CD4-positive, alpha-beta T cell treated with Interferon alpha-2 for 1 hour (primary cell): Measurements from ENCODE around the gene PRSS1.
A peak's percentile ranks its signal among the peaks of the same experiment; 100 is the strongest.
"Not testable (repeated sequence)": the region's sequence is repeated elsewhere in the genome, so short reads cannot be mapped to it uniquely, and the experiment has no call there.

Source experiments
- DNase-seq, 2 donors: peaks; one replicate each; pipeline ENCODE4 v3.0.0-alpha.2; 2020 to 2022

PRSS1 gene

GRCh38 chr7:142773937-142774744 is 24.9 kb downstream of the PRSS1 start:
- no peak for DNase-seq

GRCh38 chr7:142774826-142775225 is 25.6 kb downstream of the PRSS1 start:
- DNase-seq, result no peak

GRCh38 chr7:142775351-142776115 is 26.3 kb downstream of the PRSS1 start:
- DNase-seq, result not testable (repeated sequence)

- no peak for DNase-seq
These were observed 27.1 kb downstream of the PRSS1 start for GRCh38 chr7:142776206-142776844.

GRCh38 chr7:142776845-142777225 is 27.6 kb downstream of the PRSS1 start:
- DNase-seq, result not testable (repeated sequence)

GRCh38 chr7:142777318-142777717 is 28.0 kb downstream of the PRSS1 start:
- DNase-seq, result no peak

- peak; percentile 86 for DNase-seq
These were observed 33.9 kb downstream of the PRSS1 start for GRCh38 chr7:142782922-142783900.

- DNase-seq, result peak in 1 of 2 donors; percentile 11
These were observed 34.8 kb downstream of the PRSS1 start for GRCh38 chr7:142784096-142784495.

- DNase-seq, result peak; percentile 72 to 76
These were observed 35.4 kb downstream of the PRSS1 start for GRCh38 chr7:142784716-142785115.

GRCh38 chr7:142785841-142786250 is 36.6 kb downstream of the PRSS1 start:
- peak; percentile 91 for DNase-seq

GRCh38 chr7:142787034-142787768 is 37.9 kb downstream of the PRSS1 start:
- DNase-seq, result peak in 1 of 2 donors; percentile 5

- DNase-seq, result peak in 1 of 2 donors; percentile 12
These were observed 38.5 kb downstream of the PRSS1 start for GRCh38 chr7:142787783-142788182.

GRCh38 chr7:142788303-142789289 is 39.3 kb downstream of the PRSS1 start:
- DNase-seq, result peak in 1 of 2 donors; percentile 14

GRCh38 chr7:142789441-142789840 is 40.2 kb downstream of the PRSS1 start:
- DNase-seq, result peak in 1 of 2 donors; percentile 31

- peak in 1 of 2 donors; percentile 19 for DNase-seq
These were observed 40.8 kb downstream of the PRSS1 start for GRCh38 chr7:142790056-142790455.

- DNase-seq, result peak in 1 of 2 donors; percentile 23
These were observed 41.3 kb downstream of the PRSS1 start for GRCh38 chr7:142790555-142790954.

- DNase-seq, result peak in 1 of 2 donors; percentile 5
These were observed 42.2 kb downstream of the PRSS1 start for GRCh38 chr7:142791502-142791901.

GRCh38 chr7:142792129-142792528 is 42.9 kb downstream of the PRSS1 start:
- DNase-seq, result peak in 1 of 2 donors; percentile 12

GRCh38 chr7:142792593-142792992 is 43.3 kb downstream of the PRSS1 start:
- DNase-seq, result peak in 1 of 2 donors; percentile 1

- no peak for DNase-seq
These were observed 43.9 kb downstream of the PRSS1 start for GRCh38 chr7:142793156-142793555.
